GM18520 (cell line): ENCODE data around the gene THRB.
"Not testable (repeated sequence)": the region's sequence is repeated elsewhere in the genome, so short reads cannot be mapped to it uniquely, and the experiment has no call there.

Experiments used
- ATAC-seq: cut with Tn5 transposase; IDR thresholded peaks from one replicate; pipeline ENCODE4 v1.9.1; 2021; ENCODE audit not compliant: unreplicated experiment

The THRB gene

DNA sequence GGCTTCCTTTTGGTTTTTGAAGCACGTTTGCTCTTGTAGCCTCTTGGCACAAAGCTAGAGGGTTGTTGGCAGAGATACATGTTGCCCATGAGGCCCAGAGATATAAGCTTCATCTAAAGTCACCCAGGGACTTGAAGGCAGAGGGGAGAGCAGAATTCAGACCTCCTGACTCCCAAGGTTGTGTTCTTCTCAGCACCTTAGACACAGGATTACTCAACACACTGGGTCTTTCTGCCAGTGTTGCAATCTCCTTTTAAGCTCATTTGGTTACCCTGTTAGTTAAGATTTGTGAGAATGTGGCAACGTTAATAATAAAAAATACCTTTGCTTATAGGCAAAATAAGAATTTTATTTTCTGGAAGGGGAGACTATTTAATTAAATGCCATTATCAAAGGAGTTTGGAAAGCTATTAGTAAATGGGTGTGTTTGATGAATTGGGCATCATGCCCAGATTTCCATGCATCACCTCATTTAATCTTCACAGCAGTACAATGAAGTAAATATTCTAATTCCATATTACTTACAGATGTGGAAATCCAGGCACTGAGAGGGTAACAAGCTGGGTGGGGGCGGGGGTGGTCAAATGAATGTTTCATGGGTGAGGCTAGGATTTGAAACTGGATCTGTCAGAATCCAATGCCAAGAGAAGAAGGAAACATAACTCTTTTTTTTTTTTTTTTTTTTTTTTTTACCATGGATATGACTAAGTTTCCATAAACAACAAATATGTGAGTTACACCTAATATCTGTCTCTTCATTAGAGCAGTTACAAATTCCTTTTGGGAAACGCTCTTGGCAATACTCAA lies 366.2 kb downstream of the THRB start:
- ATAC-seq = no peak

DNA sequence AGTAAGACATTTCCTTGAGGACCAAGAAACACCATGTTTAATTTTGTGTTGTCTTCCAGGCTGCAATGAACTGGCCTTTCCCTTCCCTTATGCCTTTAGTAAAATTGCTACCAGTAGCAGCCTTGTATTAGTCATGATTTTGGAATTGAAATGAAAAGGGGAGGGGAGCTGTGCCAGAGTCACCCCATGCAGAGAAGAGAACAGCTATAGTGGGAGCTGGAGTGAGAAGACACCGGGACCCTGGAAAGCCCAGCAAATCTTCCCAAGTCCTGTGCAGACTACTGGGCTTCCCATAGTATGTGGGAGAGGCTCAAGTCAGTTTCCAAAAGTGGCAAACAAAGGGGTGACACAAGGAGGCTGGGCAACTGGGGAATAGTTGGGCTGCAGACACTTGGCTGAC lies 371.1 kb downstream of the THRB start:
- no peak for ATAC-seq

DNA sequence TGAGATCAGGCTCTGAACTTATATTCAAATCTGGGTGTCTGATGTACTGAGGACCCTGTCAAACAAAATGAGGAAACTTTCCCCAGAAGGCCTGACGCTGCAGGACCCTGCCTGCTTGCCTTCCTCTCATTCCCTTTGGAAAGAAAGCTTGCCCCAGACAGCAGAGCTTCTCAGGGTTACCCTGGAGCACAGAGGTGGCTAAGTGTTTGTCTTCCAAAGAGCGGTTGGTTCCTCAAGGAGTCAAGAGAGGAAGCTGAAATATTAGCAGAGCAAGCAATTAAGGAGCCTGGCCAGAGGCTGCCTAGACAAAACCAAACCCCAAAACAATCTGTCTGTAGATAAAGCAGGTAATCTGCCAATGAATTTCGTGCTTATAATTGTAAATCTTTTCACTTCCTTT lies 374.2 kb downstream of the THRB start:
- no peak for ATAC-seq

DNA sequence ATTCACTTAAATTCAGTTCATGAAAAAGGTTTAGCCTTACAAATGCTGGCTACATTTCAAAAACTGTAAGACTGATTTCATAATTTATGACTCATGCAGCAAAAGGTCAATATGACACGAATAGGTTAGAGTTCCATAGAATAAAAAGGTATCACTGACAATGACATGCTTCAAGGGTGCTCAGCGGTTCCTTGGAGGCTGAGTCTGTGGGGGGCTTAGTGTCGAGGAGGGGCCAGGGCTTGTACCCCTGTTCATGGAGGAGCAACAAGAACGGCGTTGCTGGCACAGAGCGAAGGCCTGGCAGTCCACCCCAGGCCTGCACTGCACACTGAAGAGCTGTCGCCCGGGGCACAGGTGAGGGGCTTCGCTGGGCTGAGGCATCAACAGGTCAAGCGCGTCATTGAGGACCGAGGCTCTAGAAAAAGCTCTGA lies 375.3 kb downstream of the THRB start:
- ATAC-seq = no peak

DNA sequence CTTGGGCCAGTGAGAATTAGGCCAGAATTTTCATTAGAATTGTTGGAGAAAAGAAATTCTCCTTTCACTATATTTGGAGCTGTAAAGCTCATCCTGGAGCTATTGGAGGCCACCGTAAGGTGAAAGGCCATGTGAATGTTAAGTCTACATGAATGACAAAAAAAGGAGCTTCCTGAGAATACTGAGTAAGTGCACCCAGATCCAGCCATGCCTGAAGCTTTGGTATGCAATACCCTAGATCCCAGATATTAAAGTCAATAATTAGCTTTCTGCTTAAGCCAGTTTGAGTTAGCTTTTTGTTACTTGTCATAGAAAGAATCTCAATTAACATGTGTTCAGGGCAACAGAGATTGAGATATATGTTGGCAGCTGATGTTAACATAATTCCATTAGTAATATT lies 377.1 kb downstream of the THRB start:
- ATAC-seq = no peak

DNA sequence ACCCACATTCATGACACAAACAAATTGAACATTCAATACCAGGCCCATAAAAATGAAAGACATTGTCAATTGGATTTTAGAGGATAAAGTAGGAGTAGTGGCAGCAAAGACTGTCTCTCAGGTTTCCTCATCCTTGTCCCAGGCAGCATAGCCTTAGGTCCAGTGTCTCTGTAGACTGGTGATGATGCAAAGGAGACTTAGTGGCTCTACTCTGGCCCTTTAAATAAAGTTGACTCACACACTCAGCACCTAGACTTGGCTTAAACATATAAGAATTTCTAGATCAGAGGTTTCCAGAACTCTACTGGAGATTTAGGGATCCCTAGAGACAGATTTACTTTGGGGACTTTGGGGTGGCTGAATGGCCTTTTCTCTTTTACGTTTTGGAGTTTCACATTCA lies 382.9 kb downstream of the THRB start:
- no peak for ATAC-seq

DNA sequence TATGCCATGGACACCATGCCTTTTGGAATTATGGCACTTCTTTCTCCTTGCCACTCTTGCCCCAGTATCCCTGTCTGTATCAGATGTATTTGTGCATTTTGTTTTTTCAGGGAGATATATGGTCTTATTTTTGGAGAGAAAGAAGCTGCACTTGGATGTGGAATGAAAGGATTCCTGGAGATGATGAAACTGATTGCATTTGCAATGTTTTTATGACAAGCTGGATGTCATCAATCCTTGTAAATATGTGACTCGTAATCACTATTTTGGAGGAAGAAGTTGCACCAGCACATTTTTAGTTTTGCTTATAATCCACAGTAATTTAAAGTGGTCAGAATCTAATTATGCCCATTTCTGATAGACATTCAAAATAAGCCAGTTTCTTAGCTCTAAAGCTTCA lies 384.6 kb downstream of the THRB start:
- no peak for ATAC-seq

DNA sequence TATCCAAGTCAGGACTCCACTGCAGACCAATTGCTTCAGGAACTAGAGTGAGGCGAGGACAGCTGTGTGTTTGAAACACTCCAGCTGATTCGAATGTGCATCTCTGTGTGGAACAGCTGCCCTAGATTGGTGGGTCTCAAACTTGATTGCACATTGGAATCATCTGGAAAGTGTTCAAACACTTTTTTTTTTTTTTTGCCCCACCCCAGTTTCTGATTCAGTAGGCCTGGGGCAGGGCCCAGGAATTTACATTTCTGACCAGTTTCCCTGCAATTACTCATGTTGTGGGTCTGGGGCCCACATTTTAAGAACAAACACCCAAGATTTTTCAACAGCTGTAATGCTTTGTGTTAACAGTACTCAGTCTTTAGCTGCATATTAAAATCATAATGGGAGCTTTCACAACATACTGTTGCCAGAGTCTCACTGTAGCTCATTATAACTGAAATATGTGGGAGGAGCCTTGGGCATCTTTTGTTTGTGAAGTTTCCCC lies 392.9 kb downstream of the THRB start:
- no peak for ATAC-seq

DNA sequence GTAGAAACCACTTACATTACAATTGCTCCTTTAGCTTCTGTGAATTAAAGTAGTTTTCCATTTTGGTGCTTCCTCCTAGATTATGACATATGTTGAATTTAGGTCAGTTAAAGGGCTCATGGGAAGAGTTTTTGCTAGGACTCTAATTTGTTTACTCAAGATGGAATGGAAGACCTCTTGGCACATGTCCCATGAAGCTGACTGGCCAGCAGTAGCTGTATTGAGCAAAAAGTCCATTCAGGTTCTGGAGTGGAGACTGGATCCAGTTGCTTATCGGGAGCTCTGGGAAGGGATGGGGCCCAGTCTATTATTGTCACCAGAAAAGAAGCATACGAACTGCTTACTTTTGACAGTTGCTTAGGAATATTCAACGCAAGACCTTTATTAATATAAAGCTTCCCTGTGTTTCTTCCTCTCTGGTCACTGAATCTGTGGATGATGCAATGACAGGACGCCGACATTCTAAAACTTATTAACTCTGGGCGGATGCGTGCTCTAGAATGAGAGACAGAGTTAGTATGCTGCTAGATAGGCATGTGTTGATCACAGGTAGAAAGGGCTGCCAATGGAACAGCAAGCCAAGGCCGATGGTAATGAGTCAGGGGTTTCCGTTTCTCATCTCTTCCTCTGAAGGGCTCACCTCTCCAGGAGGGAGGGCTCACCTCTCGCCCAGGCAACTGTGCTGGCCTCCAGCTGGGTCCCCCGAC lies 393.8 kb downstream of the THRB start:
- ATAC-seq = no peak

DNA sequence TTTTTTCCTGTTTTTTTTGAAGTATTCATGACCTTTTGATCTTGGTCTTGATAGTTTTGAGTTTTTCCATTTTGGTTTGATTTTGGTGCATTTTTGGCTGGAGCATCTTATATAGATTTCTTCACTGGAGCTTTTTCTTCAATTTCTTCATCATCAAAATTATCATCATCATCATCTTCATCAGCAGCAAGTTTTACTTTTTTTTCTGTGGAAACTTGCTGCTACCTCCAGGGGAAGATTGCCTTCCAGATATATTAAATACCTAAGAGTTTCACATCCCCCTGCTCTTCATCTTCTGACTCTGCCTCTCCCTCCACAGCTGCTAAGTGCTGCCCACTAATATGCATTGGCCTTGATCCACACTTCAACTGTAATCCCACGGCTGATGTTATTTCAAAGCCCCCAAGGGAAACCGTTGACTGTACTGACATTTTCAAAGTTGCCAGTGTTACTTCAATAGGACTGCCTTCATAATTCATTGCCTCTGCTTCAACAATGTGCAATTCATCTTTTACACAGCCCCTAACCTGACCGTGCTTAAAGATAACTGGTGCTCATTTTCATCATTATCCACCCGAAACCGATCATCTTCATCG lies 397.9 kb downstream of the THRB start:
- no peak for ATAC-seq

DNA sequence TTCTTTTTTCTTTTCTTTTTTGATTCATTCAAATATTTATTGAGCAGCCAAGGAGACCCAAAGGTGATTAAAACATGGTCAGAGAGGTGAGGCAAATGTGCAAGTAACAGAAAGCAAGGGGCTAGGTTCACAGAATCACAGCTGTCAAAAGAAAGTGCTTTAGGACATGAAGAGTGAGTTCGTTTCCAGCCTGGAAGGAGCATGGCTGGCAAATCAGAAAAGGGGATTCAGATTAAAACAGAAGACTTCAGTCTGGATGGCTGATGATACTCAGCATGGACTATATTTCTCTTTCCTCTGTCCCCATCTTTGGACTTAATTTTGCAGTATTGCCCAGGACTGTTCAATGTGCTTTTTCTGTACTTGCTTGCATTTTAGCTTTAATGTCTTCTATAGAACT lies 398.4 kb downstream of the THRB start:
- ATAC-seq = no peak

DNA sequence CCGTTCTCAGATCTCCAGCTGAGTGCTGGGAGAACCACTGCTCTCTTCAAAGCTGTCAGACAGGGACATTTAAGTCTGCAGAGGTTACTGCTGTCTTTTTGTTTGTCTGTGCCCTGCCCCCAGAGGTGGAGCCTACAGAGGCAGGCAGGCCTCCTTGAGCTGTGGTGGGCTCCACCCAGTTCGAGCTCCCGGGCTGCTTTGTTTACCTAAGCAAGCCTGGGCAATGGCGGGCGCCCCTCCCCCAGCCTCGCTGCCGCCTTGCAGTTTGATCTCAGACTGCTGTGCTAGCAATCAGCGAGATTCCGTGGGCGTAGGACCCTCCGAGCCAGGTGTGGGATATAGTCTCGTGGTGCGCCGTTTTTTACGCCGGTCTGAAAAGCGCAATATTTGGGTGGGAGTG lies 399.8 kb downstream of the THRB start:
- not testable (repeated sequence) for ATAC-seq

DNA sequence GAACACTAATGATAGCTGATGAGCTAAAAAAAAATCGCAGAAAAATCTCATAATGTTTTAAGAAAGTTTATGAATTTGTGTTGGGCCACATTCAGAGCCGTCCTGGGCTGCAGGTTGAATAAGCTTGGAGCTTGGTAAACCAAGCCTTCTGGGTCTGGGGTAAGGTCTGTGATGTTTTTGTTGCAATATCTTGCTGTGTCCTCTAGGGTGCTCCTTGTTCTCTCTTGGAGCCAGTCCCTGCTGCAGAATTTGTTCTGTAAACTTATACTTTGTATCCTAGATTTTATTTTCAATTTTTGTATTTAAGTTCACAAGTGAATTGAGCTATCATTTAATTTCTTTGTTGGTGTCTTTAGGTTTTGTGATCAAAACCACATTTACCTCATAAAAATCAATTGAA lies 405.9 kb downstream of the THRB start:
- no peak for ATAC-seq

DNA sequence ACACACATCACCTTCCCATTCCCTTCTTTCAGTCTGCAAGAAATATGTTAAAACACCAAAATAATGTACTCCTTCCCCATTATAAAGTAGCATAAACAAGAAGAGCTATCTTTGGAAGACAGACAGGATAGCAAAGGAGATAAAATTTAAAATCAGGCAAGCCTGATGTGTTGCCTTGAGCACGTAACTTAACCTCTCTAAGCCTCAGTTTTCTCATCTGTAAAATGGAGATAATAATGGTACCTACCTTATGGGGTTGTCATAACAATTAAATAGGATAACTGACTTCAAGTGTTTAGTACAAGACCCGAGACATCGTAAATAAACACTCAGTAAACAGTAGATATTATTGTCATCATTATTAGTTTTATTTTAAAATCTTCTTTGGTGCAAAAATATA lies 407.2 kb downstream of the THRB start:
- no peak for ATAC-seq

DNA sequence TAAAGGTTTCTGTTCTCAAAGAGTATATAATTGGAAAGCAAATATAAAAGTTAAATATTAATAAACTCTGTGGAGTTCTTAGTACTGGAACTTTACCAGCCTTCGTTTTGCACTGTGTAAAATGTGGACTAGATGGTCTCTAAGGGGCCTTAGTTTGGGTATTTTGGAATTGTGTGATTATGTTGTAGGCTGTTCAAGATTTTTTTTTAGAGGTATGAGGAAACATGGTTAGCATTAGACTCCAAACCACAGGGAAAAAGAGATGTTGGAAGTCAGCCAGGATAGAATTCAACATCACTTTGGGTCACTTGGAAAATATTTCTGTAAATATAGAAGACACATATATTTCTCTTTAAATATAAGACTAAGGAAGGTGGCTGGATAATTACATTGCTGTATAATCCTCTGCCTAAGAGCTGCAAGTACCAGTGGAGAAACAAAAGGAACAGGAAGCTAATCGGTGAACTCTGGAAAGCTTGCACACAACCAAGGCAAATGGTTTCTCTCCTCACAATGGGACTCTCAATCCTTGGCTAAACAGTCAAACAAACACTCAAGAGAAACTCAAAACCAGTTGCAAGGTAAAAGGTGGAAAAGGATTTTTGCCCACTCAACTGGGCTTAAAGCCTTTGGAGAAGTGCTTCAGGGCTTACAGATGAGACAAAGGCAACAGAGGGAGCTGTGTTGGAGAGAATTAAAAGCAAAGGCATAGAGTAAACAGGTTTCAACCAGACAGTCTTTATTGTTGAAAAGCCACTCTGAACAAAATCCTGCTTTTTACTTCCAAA lies 407.8 kb downstream of the THRB start:
- no peak for ATAC-seq

DNA sequence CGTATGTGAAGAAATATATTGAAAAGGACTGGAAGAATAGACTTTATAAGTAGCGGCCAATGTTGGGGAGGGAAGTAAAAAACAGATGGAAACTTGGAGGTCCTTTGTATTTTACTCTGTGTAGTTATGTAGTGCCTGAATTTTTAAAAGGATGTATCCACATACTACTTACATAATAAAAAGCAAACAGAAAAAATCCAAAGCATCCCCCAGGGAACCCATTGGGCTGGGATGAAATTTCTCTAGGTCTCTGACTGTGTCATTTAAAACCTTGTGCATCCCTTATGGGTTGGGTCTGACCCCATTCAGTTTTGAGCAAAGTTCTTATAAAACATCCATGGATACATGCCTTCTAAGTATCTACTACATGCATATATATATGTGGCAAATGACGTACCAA lies 408.4 kb downstream of the THRB start:
- ATAC-seq = no peak

DNA sequence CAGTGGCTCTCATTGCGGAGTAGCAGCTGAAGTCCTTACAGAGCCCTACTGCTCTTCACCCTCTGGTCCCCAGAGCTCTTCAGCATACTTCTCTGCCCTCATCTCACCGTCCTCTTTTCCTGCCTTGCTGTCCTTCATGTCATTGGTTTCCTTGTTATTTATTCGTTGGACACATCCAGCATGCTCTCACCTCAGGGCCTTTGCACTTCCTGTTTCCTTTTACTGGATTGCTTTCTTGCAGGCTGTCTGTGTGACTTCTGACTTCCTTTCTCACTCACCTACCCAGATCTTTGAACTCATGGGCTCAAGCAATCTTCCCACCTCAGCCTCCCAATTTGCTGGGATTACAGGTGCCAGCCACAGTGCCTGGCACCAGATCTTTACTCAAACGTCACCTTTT lies 422.5 kb downstream of the THRB start:
- no peak for ATAC-seq

DNA sequence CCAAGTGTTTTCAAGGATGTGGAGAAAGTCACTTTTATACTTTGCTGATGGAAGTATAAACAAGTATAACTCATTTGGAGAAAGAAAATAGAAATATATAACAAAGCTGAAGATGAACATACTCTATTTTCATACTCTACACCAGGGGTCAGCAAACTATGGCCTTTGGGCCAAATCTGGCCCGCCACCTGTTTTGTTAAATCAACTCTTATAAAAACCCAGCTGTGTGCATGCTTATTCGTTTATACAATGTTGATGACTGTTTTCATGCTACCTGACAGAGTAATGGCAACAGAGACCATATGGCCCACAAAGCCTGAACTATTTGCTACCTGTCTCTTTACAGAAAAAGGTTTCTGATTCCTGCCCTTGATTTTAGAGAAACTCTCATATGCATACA lies 425.6 kb downstream of the THRB start:
- ATAC-seq = no peak

DNA sequence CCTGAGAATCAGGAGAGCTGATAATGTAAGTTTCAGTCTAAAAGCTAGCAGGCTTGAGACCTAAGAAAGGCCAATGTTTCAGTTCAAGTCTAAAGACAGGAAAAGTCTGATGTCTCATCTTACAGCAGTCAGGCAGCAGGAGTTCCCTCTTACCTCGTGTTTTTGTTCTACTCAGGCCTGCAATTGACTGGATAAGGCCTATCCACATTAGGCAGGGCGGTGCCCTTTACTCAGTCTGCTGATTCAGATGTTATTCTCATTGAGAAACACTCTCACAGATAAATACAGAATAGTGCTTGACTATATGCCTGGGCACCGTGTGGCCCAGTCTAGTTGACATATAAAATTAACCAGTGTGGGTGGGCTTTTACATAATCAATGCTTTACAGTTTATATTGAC lies 427.2 kb downstream of the THRB start:
- no peak for ATAC-seq
